ENCODE results near the gene SH2D7.

The SH2D7 gene

DNA sequence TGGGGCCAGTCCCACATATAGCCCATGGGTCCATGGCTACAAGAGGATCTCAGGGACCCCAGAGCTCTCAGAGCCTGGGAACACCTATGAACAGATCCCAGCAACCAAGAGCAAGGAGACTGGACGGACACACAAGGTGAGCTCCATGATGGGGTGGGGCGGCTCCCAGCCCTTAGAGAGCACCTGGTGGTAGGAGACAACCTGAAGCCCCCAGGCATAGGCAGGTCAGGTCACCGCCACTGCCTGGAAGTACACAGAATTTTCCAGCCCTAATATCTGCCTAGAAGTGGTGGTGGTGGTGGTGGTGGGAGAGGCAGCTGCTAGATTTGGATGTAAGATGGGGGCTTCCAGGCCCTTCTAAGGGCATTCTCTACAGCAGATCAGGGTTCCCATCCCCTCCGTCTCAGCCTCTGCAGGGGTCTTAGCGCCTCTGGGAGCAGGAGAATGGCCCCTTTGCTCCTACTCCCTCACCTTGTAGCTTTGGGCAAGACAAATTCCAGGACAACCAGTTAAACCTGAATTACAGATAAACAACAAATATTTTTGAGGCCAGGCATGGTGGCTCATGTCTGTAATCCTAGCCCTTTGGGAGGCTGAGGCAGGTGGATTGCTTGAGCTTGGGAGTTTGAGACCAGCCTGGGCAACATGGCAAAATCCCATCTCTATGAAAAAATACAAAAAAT is 9.2 kb downstream of the SH2D7 start:
- no peak for FAIRE-seq
- DNase-seq (ENCODE audit: insufficient read length, low spot score): no peak

DNA sequence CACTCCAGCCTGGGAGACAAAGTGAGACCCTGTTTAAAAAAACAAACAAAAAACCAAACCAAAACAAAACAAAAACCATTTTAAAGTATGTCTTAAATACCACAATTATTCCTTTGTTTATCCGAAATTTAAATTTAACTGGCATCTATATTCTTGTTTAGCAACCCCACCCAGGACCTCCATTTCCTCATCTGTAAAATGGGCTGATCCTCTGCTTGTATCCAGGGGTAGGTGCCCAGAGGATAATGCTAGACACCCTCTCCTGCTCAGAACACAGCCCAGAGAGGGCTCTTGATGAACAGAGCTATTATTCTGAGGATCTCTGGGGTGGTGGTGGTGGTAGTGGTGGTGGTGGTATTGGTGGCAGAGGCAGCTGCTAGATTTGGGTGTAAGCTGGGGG is 9.8 kb downstream of the SH2D7 start:
- DNase-seq (ENCODE audit: insufficient read length, low spot score) (no peak), FAIRE-seq (no peak)

DNA sequence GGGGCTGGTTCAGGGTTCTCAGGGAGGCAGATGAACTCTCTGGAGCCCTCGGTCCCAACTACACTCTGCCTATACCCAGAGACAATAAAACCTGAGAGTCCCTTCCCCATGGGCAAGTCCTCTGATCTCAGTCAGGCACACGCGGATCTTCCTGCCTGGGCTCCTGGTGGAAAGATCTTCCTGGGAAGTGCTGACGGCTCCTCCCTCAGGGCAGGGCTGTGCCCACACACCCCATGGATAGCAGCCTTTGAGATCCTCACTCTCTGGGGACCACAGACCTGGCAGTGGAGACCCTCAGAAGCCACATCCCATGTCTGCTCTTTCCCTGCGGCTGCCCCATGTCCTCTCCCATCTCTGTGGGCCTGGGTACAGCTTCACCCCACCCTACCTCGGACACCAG is 10.4 kb downstream of the SH2D7 start:
- no peak for DNase-seq (ENCODE audit: insufficient read length, low spot score)
- FAIRE-seq: no peak

DNA sequence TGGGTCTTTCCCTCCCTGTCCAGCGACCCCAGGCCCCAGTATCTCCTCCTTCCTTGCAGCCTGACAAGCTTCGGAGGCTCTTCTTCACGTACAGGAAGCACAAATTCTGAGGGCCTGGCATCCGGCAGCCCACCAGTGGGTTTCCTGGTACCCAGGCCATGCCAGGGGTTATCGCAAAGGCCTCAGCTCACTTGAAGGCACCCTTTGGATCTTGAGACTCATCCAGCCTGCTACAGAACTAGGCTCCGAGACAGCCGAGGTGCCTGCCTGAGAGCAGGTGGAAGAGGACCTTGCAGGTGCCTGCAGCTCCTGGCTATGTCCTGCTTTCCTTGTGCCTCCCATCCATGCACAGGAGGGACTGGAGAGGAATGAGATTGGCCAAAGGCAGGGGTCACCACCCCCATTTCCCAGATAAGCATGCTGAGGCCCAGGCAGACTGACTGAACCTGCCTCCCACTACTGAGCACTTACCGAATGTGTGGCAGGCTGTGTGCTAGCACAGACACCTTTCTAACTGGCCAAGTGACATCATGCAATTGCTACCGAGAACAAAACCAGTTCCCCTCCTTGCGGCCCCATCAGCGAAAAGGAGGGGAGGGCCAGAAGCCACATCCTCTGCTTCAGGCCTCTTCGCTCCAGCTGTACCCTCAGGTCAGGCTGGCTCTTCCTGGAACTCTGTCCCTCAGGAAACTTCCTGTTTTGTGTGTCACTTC is 11.2 kb downstream of the SH2D7 start:
- FAIRE-seq: no peak

DNA sequence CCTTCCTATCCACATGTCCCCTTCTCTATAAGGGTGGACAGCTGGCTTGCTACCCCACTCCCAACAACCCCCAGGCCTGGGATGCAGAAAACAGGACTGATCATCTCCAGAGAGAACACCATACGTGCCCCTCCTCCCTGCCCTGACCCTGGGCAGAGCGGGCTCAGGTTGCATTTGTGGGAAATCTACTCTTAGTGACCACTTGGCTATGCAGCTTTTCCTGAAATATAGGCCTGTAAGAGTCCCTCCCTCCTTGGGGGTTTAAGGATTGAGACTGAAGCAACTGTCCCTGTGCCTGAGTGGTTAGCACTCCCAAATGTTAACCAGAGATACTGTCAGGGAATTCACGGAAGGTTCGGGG is 11.7 kb downstream of the SH2D7 start:
- DNase-seq (ENCODE audit: insufficient read length, low spot score): no peak
- no peak for FAIRE-seq

More for the DNA sequence above, 11.2 kb downstream of the SH2D7 start:
- DNase-seq (ENCODE audit: insufficient read length, low spot score): no peak

DNA sequence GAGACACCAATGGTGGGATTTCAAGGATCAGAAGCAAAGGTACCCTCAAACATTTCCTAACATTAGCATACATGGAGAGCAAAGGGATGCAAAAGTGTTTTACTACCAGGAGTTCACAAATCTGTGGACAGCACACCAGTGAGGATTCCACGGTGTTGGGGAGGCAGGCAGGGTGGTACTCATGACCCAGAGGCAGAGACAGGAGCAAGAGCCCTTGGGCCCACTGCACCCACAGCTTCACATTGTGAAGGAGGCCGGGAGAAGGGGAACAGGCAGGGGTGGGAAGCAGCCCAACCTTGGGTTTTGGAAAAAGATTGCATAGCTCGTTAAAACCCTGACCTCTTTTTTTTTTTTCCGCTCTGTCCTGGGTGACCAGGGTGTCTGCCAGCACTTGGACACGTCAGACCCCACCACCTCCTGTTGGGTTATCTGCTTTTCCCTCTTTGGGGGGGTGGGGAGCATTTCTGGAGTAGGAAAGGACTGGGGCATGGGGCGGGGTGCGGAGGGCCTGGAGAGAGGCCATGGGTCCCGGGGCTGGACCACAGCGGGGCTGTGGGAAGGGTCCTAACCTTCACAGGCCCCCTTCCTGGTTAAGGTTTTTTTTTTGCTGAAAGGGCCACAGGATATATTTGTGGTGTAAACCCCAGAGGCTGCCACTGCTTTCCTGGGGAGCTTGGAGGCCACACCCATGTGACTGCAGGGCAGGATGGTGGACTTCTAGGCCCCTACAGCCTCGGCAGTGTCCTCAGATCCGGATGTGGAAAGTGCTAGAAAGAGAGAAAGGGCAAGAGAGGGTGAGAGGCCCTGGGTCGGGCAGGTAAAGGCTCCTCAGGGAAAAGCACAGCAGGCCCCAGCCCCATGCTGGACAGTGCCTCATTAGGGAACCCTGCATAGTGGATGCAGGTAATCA is 12.5 kb downstream of the SH2D7 start:
- FAIRE-seq: no peak
- no peak for DNase-seq (ENCODE audit: insufficient read length, low spot score)

DNA sequence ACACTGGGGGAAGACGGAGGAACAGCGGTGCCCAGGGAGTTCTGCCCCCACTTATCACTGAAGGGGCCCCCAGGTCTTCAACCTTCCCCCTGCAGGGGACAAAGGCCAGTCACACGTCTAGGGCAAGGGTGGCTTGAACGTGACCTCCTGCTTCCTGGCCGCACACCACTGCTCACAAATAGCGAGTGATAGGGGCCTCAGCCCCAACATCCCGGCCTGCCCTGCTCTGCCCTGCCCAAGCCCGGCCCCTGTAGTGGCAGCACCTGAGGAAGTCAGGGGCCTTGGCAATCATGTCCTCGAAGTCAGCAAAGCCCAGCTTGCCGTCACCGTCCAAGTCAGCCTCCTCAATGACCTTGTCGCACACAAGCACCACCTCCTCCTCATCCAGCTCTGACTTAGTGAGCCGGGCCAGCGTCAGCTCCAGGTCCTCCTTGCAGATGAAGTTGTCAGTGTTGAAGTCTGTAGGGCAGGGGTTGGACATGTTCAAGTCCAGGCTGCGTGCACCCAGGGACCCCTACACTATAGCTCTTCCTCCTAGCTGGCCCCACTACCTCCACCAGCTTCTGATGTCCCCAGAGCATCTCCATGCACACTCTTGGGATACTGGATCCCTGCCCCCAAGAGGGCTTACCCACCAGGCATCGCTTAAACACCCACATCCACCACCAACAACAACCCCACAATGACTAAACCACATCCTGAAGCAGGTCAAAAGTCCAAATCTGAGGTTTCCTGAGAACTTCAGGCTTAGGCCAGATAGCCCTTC is 13.3 kb downstream of the SH2D7 start:
- DNase-seq (ENCODE audit: insufficient read length, low spot score): no peak
- FAIRE-seq: no peak

DNA sequence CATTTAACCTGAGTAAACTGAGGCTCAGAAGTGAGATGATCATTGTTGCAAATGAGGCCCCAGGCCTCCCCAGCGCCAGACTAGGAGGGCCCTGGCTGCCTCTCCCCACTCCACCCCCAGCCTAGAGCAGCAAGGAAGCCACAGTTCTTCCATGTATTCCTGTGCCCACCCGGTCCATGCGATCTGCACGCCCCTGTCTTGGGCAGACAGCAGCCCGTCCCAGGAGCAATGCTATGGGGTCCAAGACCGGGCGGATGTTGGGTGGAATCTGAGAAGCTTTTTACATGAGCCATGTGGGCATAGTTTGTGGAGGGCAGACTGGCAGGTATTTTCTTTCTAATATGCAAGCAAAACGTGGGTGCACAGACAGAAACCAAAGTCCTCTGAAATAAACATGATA is 15.1 kb downstream of the SH2D7 start:
- FAIRE-seq: no peak
- DNase-seq (ENCODE audit: insufficient read length, low spot score): no peak

DNA sequence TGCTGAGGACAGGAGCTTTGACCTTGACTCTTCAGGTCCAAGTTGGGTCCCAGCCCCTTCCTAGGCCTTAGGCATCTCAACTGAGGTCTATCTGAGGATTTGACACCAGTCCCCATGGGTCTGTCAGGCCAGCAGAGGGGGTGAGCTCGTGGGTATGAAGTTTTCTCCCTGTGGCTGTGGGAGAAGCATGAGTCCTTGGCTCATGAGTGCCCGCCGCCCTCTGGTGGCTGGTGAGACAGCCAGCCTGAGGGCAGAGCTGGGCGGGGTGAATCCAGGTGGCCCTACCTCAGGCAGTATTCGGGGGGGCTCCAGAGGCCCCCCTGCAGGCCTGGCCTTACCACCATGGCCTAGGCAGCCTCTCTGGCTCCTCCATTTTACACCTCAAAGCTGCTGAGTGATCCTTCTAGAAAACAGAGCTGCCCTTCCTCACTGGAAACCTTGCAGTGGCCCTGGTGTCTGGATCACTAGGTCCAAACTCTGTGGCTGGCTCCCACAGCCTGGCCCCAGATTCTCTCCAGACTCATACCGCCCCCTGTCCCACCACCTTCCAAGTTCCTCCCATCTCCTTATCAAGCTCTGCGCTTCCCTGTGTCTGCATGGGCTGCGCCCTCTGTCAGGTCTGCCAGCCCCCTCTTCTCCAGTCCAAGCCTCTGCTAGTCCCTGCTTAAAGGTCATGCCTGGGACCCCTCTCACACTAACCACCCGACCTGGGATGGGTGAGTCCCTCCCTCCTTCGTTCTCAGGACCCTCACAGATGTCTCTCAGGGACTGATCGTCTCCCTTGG is 16.1 kb downstream of the SH2D7 start:
- DNase-seq (ENCODE audit: insufficient read length, low spot score): peak; percentile 85
- peak; percentile 60 for FAIRE-seq

DNA sequence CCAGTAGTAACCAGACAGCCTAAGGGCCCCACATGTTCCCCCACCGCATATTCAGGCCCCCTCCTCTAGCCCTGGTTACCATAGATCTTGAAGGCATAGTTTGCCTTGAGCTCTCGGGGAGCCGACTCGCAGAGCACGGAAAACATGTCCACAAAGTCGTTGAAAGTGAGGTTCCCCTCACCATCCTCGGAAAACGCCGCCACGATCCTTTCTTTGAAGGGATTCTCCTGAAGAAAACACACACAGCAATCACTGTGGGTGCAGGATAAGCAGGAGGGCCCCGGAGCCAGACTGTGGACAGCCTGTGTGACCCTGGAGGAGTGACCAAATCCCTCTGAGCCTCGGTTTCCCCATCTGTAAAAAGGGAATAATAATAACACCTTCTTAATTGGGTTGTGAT is 16.8 kb downstream of the SH2D7 start:
- DNase-seq (ENCODE audit: insufficient read length, low spot score) (no peak), FAIRE-seq (no peak)

DNA sequence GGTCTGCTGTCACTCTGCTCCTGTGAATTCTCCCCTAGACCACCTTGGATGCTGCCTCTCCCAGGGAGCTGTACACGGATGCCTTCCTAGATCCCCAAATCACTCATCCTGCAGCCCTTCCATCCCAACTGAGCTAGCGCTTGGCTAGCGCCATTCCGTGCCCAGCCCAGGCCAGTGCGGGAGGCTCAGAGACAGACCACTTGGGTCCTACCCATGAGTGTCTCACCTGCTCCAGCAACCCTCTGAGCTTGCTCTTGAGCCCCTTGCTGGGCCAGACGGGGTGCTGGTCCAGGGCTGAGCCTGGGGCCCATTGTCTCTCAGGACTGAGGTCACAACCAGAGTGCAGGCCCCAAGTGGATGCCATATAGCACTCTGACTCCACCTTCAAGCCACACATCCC is 17.7 kb downstream of the SH2D7 start:
- DNase-seq (ENCODE audit: insufficient read length, low spot score): no peak
- FAIRE-seq: no peak

DNA sequence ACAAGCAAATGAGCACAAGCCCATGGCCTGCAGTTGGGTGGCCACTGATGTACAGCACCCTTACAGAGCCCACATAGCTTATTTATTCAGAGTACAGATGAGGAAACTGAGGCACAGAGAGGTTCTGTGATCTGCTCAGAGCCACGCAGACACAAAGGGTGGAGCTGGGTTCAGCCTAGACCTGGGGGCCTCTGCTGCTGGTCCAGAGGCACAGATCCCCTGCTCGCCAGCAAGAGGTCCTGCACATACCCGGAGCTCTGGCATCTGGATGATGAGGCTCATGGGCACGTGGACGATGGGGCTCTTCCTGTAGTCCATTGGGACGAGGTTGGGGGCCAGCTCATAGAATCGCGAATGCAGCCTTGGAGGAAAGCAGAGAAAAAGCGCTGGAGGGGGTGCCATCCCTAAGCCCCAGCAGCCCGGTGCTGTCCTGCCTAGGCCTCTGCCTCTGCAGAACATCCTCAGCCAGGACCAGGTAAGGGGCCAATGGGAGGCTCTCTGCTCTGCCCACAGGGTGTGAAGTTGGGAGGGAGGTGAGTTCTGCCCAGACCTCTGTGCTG is 18.6 kb downstream of the SH2D7 start:
- FAIRE-seq (no peak), DNase-seq (ENCODE audit: insufficient read length, low spot score) (no peak)

DNA sequence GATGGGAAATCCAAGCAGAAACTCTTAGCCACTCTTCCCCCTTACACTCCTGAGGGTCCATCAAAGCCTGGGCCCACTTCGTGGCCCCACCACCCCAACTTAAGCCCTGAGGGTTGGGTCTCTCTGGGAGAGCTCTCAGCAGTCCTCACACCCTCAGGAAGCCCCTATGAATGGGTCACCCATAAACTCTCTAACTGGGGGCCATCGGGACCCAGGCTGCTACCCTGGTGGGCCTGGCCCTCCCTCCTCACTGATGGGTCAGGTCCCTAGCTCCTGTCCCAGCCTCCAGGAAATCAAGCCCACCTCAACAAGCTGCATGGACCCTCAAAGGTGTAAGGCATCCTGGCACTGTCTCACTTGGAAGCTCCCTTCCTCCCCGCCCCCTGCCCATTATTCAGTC is 19.4 kb downstream of the SH2D7 start:
- DNase-seq (ENCODE audit: insufficient read length, low spot score) (no peak), FAIRE-seq (no peak)

DNA sequence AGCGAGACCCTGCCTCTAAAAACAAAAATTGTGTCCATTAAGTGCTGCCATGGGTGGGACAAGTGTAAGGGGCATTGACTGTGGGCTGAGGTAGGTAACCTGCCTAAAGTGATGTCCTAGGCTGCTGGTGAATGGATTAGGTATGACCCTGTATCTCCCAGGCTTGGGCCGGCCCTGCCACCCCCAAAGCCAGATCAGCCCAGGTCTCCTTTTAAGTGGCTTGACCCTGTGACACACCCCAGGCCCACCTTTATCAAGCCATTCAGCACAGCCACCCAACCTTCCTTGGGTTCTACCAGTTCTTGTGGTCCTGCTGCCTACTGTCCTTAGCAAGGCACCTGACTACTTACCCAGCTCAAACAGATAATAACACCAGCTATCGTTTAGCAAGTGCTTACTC is 20.2 kb downstream of the SH2D7 start:
- DNase-seq (ENCODE audit: insufficient read length, low spot score) (no peak), FAIRE-seq (no peak)

DNA sequence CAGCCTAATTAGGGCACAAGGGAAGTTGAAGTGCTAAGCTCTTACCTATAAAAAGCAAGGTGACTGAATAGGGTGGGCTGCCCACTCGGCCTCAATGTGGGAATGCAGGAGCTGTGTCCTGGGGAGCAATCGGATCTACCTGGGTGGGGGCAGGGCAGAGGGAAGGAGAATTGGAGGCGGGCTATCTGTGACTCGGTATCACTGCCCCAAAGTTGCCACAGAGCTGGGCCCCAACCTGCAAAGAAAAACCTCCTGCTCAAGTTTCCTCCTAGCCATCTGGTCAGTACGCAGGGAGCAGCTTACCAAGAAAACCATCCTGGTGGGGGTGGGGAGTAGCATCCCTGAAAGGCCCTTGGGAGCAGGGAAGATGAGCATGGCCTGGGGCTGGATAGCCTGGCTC is 28.2 kb downstream of the SH2D7 start:
- DNase-seq (ENCODE audit: insufficient read length, low spot score) (no peak), FAIRE-seq (no peak)

DNA sequence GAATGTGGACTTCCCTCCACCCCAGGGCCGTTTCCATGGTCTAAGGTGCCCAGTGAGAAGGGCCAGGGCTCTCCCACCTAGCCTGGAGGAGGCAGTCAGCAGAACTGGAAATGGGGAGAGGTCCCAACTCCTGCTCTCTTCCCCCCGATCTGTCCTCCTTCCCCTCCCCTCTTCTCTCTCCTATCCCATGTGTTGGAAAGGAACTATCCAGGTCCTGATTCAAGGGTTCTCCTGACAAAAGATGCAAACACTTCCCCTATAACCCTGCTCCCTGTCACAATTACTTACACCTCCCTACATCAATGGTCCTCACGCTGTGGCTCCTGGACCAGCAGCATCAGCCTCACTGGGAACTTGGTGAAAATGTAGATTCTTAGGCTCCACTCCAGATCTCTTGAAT is 32.9 kb downstream of the SH2D7 start:
- FAIRE-seq: no peak

DNA sequence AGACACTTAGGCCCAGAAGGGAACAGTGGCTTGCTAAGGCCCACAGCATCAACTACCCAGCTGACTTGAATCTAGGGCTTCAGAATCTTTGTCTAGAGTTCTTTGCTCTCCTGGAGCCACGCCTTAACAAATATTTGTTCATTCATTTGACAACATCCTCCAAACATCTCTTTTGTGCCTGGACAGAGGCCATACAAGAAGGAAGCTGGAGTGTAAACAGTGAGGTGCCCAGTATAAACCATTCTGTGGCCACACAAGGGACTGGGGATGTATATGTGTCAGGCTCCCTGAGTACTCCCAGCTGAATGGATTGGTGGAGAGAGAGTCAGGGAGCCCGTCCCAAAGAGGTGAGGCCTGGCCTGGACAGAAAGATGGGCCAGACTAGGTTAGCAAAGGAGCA is 35.5 kb downstream of the SH2D7 start:
- DNase-seq (ENCODE audit: insufficient read length, low spot score): no peak
- FAIRE-seq: no peak

More for the DNA sequence above, 32.9 kb downstream of the SH2D7 start:
- no peak for DNase-seq (ENCODE audit: insufficient read length, low spot score)

DNA sequence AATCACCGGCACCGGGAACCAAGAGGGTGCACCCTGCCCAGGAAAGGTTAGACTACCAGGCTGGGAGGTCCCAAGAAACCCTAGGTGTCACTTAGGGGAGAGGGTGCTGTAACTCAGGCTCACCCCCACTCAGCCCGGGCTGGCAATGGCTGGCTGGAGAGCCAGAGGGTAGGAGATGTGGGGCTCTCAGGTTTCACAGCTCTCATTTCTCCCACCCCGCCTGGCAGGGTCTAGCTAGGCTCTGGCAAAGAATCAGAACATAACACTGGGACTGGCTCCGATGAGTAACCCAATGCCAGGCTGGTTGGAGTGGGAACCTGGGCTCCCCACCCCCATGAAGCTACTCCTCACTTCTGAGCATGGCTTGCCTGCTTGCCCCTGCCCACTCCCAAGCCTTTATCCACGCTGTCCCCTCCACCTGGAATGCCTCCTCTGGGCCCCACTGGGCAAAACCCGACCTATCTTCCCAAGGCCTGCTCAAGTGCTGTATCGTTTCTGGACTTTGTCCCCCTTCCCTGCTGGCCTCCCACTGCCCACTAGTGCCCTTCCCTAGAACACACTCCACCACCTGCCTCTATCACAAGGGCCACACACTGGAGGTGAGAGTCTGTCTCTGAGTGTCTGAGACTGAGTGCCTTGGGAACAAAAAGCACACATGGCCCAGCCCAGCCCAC is 36.9 kb downstream of the SH2D7 start:
- FAIRE-seq: no peak

DNA sequence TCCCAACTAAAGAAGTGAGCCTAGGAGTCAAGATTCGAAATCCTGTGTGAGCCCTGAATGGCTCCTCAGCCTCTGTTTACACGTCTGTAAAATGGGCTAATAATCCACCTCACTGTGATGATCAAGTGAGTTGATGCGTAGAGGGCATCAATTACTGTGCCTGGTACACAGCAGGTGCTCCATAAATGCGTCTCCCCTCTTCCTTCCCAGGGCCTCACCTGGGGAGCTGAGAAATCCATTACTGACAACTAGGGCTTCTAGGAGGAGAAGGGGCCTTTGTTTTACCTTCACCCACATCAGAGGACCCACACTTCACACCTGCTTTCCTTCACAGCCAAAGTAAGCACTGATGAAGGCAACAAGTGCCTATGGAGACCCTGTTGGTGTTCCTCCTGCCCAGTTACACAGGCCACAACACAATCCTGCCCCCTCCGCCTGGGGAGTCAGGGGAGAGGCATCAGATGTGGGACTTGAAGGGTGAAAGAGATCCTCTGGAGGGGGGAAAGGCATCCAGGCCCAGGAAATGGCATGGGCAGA is 37.5 kb downstream of the SH2D7 start:
- FAIRE-seq (no peak), DNase-seq (ENCODE audit: insufficient read length, low spot score) (no peak)

More for the DNA sequence above, 36.9 kb downstream of the SH2D7 start:
- DNase-seq (ENCODE audit: insufficient read length, low spot score): peak; percentile 44

All from HTR-8/SVneo (cell line).